Middle frontal gyrus (tissue), 1 donor: ENCODE results near the gene SFSWAP.
"Not testable (repeated sequence)": the region's sequence is repeated elsewhere in the genome, so short reads cannot be mapped to it uniquely, and the experiment has no call there.

Source experiments
- DNase-seq: peaks from one replicate; pipeline ENCODE4 v3.0.0-alpha.2; 2015; ENCODE audit warnings: low spot score; ENCODE audit errors: extremely low spot score

The SFSWAP gene

DNA sequence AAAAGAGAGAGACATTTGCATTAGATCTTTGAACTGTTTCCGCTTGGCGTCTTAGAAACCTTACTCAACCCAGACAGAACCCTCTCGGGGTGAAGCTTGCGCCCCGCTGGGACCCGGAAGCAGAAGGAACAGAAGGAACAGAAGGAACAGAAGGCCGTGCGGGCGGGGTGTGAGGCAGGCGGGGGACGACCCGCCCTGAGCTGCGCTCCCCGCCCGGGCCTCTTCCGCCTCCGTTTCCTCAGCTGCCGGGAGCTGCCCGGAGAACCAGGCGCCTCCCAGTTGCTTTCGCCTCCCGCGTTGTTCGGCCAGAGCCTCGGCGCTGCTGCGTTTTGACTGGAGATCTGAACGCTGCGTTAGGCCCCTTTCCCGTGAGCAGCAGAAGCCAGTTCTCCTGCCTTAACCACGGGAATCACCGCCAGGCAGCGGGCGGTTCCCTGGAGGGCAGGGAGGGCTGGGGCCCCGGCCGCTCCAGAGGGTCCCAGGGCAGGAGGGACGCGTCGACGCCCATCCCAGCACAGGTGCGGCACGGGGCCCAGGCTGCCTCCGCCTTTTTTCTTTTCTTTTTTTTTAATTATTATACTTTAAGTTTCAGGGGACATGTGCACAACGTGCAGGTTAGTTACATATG lies 98.0 kb downstream of the SFSWAP start:
- DNase-seq = no peak

DNA sequence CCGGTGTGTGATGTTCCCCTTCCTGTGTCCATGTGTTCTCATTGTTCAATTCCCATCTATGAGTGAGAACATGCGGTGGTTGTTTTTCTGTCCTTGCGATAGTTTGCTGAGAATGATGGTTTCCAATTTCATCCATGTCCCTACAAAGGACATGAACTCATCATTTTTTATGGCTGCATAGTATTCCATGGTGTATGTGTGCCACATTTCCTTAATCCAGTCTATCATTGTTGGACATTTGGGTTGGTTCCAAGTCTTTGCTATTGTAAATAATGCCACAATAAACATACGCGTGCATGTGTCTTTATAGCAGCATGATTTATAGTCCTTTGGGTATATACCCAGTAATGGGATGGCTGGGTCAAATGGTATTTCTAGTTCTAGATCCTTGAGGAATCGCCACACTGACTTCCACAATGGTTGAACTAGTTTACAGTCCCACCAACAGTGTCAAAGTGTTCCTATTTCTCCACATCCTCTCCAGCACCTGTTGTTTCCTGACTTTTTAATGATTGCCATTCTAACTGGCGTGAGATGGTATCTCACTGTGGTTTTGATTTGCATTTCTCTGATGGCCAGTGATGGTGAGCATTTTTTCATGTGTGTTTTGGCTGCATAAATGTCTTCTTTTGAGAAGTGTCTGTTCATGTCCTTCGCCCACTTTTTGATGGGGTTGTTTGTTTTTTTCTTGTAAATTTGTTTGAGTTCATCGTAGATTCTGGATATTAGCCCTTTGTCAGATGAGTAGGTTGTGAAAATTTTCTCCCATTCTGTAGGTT lies 98.8 kb downstream of the SFSWAP start:
- not testable (repeated sequence) for DNase-seq

DNA sequence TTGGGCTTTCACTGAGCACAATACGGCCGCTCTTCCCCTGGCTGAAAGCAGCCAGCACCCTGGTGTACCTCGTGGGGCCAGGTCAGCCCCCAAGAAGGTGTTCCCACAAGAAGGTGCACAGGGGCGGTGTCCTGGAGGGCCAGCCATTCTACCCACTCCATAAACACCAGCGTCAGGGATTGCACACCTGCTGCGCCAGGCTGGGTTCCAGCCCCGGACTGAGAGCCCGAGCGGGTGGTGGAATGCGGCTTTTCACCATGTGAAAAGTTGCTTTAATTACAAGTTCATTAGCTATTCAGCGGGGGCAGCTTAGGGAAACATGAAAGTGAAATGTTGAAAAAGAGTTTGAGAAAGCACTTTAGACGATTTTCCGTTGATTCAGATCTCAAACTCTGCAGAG lies 99.8 kb downstream of the SFSWAP start:
- no peak for DNase-seq

DNA sequence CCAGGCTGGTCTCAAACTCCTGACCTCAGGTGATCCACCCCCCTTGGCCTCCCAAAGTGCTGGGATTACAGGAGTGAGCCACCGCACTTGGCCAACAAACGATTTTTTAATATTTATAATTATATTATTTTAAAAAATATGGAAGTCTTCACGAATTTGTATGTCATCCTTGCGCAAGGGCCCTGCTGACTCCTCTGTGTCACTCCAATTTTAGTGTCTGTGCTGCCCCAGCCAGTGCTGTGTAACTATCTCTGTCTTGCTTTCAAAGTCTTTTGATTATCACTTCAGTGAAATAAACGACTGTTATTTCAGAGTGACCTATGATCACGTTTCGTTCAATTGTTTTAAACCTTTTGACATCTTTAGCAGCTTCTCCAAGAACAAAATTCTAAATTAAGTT lies 104.2 kb downstream of the SFSWAP start:
- no peak for DNase-seq

DNA sequence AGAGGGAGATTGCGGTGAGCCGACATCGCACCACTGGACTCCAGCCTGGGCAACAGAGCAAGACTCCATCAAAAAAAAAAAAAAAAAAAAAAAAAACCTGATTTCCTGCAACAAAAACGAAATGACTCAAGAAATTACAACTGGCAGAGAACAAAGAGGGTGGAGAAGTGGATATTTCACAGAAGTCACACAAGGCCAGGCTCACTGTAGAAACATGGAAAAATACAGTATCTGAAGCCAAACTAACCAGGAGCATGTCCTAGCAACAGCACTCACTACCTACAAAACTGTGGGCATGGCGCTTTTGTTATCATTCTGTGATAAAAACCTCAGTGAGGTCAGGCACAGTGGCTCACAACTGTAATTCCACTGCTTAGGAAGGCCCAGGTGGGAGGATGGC lies 105.6 kb downstream of the SFSWAP start:
- DNase-seq = no peak

DNA sequence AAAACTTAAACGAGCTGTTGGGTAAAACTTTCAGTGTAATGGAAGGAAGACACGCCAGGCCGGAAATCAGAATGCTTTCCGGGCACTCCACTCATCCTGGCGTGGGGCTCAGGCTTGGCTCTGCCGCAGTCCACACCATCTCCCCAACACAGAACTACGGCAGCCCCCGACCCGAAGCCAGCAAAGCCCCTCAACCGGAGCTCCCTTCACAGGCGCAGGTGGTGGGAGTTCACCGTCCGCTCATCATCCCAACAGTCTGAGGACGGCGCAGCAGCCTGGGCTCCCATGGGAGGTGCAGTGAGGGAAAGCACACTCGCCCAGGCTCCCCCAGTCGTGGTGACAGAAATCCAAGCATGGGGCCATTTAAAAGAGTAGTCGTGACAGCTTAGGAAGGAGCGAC lies 106.4 kb downstream of the SFSWAP start:
- DNase-seq = no peak

DNA sequence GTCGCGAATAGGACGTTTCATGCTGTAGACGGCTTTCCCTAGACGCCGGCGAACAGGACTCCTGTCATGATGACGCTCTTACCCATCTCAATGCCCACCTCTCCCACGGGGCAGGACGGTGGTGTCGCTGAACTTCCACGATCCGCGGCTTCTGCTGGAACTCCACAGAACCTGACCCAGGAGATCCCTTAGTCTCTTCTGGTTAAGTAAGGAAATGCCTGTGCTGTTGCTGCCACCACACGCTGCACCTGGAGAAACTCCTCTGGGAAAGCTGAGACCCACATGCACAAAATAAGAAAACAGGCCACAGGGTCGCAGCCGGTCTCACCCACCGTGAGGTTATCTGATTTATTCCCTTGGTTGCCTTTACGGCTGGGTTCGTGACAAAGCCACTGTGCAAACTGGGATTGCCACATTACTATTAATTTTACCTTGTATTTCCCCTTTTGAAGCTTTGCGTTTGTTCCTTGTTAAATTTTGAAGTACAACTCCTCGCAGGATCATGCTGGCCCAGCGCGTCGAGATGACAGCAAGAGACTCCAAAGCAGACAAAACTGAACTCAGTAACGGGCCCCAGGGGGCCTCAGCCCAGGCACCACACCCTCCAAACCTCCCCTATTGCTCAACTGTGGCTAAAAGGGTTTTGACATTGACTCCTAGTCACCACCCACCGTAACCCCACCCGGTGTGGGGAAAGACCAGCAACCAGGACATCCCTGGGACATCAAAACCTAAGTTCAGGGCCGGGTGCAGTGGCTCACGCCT lies 108.1 kb downstream of the SFSWAP start:
- DNase-seq = no peak

DNA sequence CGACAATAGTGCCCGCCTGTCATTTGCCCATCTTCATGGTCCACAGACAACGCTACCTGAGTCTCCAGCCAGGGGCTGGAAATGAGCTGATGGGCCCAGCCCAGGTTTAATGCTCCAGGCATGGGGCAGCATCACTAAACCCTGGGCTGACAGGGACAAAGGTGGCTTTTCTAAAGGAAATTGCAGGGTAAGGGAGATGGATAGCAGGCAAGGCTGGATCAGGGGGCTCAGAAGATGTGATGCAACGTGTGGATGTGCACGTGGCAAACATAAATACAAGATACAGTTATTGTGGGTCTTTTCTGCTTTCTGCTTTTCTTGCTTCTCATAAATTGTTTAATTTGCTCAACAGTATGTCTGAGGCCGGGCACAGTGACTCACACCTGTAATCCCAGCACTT lies 113.6 kb downstream of the SFSWAP start:
- no peak for DNase-seq

DNA sequence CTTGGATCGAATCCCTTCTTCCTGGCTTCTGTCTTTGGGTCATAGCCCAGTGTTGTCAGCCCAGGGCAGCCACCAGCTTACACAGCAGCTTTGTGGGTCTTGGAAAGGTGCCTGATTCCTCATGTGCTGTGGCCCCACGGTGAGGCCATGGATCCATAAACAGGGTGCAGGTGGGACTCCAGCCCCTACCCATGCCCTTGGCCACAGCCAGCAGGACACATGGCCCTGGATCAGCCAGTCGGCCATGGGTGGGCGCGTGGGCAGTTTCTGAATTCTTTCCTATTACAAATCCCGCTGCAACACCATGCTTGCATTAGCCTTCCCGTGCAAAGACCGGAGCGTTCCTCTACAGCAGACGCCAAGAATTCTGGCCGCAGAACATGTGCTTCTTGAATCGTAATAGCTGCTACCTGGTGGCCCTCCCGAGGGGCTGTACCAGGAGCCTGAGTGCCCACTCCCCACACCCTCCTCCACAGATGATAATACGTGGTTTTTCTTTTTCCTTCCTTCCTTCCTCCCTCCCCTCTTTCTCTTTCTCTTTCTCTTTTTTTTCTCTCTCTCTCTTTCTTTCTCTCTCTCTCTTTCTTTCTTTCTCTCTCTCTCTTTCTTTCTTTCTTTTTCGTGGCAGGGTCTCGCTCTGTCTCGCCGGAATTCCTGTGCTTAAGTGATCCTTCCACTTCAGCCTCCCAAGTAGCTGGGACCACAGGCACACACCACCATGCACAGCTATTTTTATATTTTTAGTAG lies 114.4 kb downstream of the SFSWAP start:
- no peak for DNase-seq

DNA sequence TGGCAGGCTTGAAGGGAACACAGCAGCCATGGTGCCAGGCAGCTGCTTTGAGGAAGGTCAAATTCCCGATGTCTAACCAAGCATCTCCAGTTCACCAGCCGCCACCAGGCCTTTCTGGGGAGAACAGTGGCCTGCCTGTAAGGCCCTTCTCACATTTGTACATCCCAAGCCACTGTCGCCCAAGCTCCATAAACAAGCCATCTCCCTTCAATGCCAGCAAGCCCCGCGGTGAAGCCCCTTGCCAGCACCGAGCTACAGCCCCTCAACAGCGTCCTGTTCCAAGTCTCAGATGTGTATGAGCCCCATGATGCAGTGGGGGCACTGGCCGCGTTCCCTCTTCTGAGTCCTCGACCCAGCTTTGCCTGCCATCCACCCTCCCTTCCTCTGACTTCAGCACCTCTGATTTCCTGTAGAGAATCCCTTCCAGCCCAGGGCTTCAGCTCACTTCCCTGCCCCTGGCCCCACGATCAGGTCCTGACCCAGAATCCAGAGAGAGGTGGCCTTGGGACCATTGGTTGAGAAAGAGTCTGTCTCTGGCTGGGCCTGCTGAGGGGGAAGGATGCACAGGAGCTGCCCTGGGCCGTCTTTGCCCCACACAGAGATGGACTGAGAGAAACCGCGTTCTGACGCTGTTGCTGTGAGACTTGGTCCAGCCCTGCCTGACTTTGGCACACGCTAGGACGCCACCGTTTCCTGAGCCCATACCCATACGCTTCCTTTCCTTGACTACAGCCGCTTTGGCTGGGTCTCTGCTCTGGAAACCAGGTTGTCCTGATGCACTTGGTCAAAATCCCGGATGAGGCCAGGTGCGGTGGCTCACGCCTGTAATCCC lies 115.4 kb downstream of the SFSWAP start:
- no peak for DNase-seq

DNA sequence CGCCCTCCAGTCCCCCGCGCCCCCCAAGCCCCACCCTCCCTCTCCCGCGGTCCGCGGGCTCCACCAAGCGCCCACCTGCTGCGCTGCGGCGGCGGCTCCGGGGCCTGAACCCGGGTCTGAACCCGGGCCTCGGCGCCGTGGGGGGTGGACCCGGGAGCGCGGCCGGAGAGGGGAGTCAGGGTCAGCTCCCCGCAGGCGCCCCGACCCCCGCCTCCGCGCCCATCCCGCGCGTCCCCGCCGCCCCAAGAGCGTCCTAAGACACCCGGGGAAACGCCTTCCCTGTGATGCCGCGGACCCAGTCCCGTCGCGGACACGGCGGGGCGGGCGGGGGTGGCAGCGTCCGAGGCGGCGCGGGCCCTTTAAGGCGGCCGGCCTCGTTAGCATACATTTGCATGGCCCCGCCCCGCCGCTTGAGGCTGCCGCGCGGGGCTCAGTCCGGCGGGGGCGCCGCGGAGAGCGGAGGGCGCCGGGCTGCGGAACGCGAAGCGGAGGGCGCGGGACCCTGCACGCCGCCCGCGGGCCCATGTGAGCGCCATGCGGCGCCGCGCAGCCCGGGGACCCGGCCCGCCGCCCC lies 117.2 kb downstream of the SFSWAP start, which contains the start of gene MMP17:
TSS of gene MMP17 (plus strand) at position 433 of the 574 bp plus-strand sequence. CDS start at position 535, 102 bp downstream.
- no peak for DNase-seq

DNA sequence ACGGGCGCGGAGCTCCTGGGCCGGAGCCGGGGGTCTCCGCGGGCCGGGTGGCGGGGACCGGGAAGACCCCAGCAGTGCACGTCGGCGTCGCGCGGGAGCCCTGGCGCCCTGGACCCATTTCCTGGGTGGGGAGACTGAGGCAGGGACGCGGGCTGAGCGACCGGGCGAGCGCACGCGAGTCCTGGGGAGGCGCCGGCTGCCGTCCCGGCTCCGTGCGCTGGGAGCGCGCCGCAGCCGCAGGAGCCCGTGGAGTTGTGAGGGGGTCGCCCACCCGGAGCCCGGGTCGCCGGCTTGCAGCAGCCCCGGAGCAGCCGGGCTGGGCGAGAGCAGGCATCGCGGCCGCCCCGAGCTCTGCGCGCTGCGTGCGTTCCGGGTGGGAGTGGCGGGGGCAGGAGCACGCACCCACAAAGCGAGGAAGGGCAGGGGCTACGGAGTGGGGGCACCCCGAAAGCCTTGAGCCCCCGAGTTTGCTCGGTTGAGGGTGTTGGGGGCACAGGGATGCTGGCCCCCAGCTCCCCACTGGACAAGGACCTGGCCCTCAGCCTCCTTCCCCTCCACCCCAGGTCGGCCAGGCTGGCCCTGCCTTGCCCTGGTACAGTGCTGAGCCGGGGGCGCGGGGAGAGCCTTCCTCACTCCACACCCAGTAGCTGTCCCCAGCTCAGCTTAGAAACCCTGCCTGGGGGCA lies 117.9 kb downstream of the SFSWAP start:
- no peak for DNase-seq

DNA sequence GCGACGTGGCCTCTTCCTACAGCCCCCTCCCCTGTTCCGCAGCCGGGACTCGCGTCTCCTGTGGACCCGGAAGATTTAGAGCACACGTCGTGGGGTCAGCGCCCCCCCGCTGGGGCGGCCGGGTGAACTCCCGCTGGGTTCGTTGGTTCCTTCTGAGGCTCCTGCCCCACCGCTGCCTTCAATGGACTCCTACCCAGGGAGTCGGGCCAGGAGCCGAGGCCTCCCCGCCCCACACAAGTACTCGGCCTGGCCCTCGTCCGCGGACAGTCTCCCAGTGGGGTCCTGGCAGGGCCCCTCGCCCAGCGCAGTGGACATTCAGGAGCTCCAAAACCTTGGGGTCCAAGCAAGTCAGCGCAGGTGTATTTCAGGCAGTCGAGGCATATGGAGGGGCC lies 118.5 kb downstream of the SFSWAP start:
- no peak for DNase-seq

DNA sequence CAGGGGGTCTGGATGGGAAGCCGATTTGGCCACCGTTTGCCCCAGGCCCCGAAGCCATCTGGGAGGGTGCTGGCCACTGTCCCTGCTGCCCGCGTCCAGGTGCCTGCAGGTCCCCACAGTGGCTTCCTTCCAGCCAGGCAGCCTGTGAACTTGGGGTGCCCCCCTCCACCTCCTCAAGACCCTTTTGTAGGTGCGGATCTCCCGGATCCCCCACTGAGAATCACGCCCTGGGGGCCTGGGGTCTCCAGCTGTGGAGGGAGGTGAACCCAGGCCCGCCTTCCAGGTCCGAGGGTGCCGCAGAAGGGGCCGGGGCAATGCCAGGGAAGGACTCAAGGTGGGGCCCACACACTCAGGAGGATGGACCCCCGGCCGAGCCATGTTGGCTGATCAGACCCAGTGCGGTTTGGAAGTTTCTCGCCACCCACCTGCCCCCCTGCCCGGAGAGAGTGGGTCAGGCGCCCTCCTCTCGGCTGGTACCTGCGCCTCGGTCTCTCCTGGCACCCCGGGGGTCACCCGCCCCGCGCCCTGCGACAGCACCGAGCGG lies 119.0 kb downstream of the SFSWAP start:
- DNase-seq = no peak

DNA sequence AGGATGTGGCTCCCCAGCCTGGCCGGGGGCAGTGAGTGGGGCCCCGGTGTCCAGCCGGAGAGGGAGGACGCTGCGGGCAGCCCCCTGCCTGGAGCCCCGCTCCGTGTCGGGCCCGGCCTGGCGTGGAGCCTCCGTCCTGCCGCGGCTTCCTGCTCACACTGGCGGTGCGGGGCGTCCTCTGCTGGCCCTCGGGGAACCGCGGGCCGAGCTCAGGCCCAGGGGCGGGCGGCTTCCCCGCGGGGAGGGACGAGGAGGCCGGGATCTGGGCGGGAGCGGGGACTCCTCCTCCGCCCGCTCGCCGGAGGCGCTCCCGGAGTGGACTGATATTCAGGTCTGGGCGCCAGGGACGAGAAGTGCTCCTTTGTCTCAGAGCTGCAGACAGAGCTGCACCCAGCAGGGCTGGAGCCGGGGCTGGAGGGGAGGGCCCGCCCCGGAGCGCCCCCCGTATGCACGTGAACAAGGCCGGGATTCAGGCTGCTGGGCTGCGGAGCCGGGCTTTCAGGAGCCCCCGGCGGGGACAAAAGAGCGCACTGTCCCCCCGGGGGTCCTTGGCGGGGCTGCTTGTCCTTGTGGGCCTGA lies 119.5 kb downstream of the SFSWAP start:
- peak; percentile 66 for DNase-seq

DNA sequence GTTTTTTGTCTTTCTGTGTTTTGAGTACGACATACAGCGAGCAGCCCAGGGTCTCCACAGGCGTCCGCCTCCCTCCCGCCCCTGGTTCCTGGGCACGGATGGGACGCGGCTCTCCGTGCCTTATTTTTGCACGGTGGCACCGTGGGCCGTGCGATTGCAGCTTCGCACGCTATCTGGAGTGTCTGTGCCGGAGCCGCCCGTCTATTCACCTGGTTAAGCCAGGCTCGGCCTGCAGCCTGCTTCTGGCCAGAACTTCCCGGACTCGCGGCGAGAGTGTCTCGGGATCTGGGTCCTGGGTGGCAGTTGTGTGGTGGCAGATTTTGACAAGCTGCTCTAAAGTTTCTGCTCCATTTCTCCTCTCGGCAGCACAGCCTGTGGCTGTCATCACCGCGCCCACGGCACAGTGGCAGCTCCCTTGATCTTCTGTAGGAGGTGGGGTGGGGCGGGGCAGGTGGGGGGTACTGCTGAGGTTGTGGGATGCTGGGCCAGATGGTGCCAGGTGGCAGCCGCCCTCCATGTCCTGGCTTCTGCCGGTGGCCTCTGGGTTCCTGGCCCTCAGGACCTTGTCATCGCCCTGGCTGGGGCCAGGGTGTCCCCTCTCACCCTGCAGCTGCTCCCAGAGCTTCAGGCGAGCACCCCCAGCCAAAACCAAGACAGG lies 120.2 kb downstream of the SFSWAP start:
- DNase-seq = no peak

DNA sequence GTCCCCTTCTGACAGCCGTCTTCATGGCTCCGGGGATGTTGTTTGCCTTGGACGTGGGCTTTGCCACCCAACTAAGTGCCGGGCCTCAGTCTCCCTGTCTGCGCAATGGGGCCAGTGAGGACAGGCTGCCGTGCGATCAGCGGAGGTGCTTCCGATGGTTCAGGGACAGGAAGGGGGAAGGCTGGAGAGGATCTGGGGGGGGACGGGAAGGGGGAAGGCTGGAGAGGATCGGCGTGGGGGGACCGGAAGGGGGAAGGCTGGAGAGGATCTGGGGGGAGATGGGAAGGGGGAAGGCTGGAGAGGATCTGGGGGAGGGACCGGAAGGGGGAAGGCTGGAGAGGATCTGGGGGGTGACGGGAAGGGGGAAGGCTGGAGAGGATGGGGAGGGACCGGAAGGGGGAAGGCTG lies 120.7 kb downstream of the SFSWAP start:
- DNase-seq = no peak
